Erythroblast (primary cell): ENCODE data around the gene GP5.

Experiments
- GATA1 ChIP-seq: IDR thresholded peaks from 2 replicates; pipeline ENCODE4 v1.6.1; 2011; ENCODE audit warnings: low read depth, mild to moderate bottlenecking, control low read depth, low read length, moderate library complexity
- POLR2A ChIP-seq: IDR thresholded peaks from 2 replicates; pipeline ENCODE4 v1.6.1; 2011; ENCODE audit warnings: mild to moderate bottlenecking, low read length

DNA sequence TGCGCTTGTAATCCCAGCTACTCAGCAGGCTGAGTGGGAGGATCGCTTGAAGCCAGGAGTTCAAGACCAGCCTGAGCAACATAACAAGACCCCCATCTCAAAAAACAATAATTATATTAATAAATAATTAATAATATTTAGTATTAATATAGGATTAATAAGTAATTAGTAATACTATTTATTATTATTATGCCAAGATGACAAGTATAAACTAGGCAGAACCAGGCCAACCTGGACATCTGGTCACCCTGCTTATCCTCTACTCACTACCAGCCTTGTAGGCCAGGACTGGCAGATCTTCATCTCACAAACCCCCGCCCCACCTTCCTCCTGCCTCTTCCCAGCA, 48.4 kb downstream of the GP5 start:
- TF ChIP-seq POLR2A (no peak), GATA1 (no peak)
